Measurements from ENCODE around the gene ELP2. TPM values are rescaled to one million over a fixed set of nuclear protein-coding genes. Genes with fewer than 3 reads are reported as not detected.

Gene ELP2
- total and polyA plus RNA-seq, 9 of the 15 experiments (the other 6 are each of a cell fraction or from before 2014, with no cell fraction given) = 76.8 to 192 (median 140) TPM

GRCh38 chr18:36191286-36191685, 61.6 kb downstream of the ELP2 start:
- peaks cover 22% of the 10 kb centered on the region for H3K79me2 ChIP-seq (ENCODE audit: control insufficient read depth, insufficient read depth, low read length)
- FAIRE-seq (no peak), DNase-seq (ENCODE audit: extremely low read depth in 1 of 4, low spot score in 3 of 4) (no peak), ATAC-seq (no peak)
- no peaks in the 10 kb centered on the region for H3K27me3 ChIP-seq (ENCODE audit: control insufficient read depth in 2 of 2, insufficient read depth in 2 of 2, low read length in 2 of 2)
- ChIA-PET CTCF (ENCODE audit: low intra/inter-chr PET ratio) (no interaction called here), POLR2A (interaction anchor here (0.6 to 1.4 kb wide), 3 partner anchors 20 to 71 kb away, joined by 3 to 4 read pairs (median 3); no protein-coding TSS in a partner anchor)
- no peaks in the 10 kb centered on the region for H3K9me1 ChIP-seq (ENCODE audit: control insufficient read depth, insufficient read depth, low read length)
- no TSS peak for BruUV-seq (replicated peaks)
- in situ Hi-C loops (cut with MboI) (no loop called here), intact Hi-C loops (cut with micrococcal nuclease) (no loop called here)
- H3K36me3 ChIP-seq (ENCODE audit: control insufficient read depth, insufficient read depth, low read length) = peaks cover 14% of the 10 kb centered on the region
- no peak overlapping the region for H3K4me3 ChIP-seq
- no peak overlapping the region for H3K27ac ChIP-seq (ENCODE audit: extremely low read depth, low read depth, low read length)
- H3K9ac ChIP-seq (ENCODE audit: insufficient read depth in 1 of 2, low read depth in 2 of 2, low read length in 2 of 2) = no peak overlapping the region
- no peak for TF ChIP-seq HNRNPLL (IDR thresholded peaks at IDR 0.05; ENCODE audit: low read depth, low read length, poor library complexity, severe bottlenecking)
- no peak for TF ChIP-seq AFF1 (IDR thresholded peaks at IDR 0.05; ENCODE audit: low read depth in 1 of 2, partially characterized antibody in 2 of 2)
- TF ChIP-seq TCF3 (CRISPR knock-in tag; IDR thresholded peaks at IDR 0.05) = no peak
- 98% methylated on average over 3 of the region's 3 CpGs for whole genome bisulfite sequencing (ENCODE audit: insufficient coverage, low coverage, missing lambda C conversion rate)
- H3K4me1 ChIP-seq (replicated peaks in 1 of 2; ENCODE audit: control insufficient read depth in 2 of 2, insufficient read depth in 2 of 2, low read length in 2 of 2) = peaks cover 12 to 26% of the 10 kb centered on the region in 2 experiments; a peak in 4 of 5 replicates
- 0 out of 2 replicates have a peak, but pooled peaks cover 5% of the 10 kb centered on the region for H4K20me1 ChIP-seq (replicated peaks; ENCODE audit: control insufficient read depth, insufficient read depth, low read length)
- H3K4me2 ChIP-seq (ENCODE audit: insufficient read depth, low read length) = no peak overlapping the region
- H2AFZ ChIP-seq (ENCODE audit: low read depth, low read length) = no peak overlapping the region
- H3K9me3 ChIP-seq (replicated peaks; ENCODE audit: control insufficient read depth, insufficient read depth, low read depth, low read length) = no peaks in the 10 kb centered on the region

All from K562 (cell line).